ENCODE measurements around the gene RNASE7. TPM values are rescaled to one million over a fixed set of nuclear protein-coding genes. Genes with fewer than 3 reads are reported as not detected.
"Not testable (repeated sequence)": the region's sequence is repeated elsewhere in the genome, so short reads cannot be mapped to it uniquely, and the experiment has no call there.

Gene RNASE7
- not detected for total RNA-seq

GRCh38 chr14:21041676-21042433 lies at the start of gene RNASE7:
RNASE7 (plus strand) TSS chr14:21042362; CDS start chr14:21042993, 631 bp downstream.
- FAIRE-seq: no peak

GRCh38 chr14:20996521-20996920 lies 45.6 kb upstream of the RNASE7 start:
- FAIRE-seq (no peak), DNase-seq (ENCODE audit: low spot score in 2 of 2) (no peak)

More at GRCh38 chr14:21041676-21042433, at the start of gene RNASE7:
- no peak for DNase-seq (ENCODE audit: low spot score in 2 of 2)

- no peak for FAIRE-seq
- no peak for DNase-seq (ENCODE audit: low spot score in 2 of 2)
These were observed 45.0 kb upstream of the RNASE7 start for GRCh38 chr14:20997115-20997514.

- FAIRE-seq (no peak), DNase-seq (ENCODE audit: low spot score in 2 of 2) (no peak)
These were observed 44.6 kb upstream of the RNASE7 start for GRCh38 chr14:20997564-20997963.

GRCh38 chr14:20998139-20998538 lies 44.0 kb upstream of the RNASE7 start:
- FAIRE-seq: no peak
- no peak for DNase-seq (ENCODE audit: low spot score in 2 of 2)

GRCh38 chr14:20998674-20999366 lies 43.3 kb upstream of the RNASE7 start, which contains the start of gene SLC39A2:
SLC39A2 (plus strand) TSS chr14:20999293; CDS start chr14:20999447, 154 bp downstream.
- DNase-seq (ENCODE audit: low spot score in 2 of 2): no peak
- FAIRE-seq: no peak

- FAIRE-seq (no peak), DNase-seq (ENCODE audit: low spot score in 2 of 2) (no peak)
These were observed 42.6 kb upstream of the RNASE7 start for GRCh38 chr14:20999591-20999990.

- DNase-seq (ENCODE audit: low spot score in 2 of 2) (no peak), FAIRE-seq (no peak)
These were observed 40.9 kb upstream of the RNASE7 start for GRCh38 chr14:21001218-21001617.

- DNase-seq (ENCODE audit: low spot score in 2 of 2): no peak
- no peak for FAIRE-seq
These were observed 38.3 kb upstream of the RNASE7 start for GRCh38 chr14:21003788-21004346.

GRCh38 chr14:21009721-21010120 lies 32.4 kb upstream of the RNASE7 start:
- FAIRE-seq; DNase-seq (ENCODE audit: low spot score in 2 of 2): not testable (repeated sequence)

GRCh38 chr14:21011136-21011535 lies 31.0 kb upstream of the RNASE7 start:
- FAIRE-seq: no peak
- DNase-seq (ENCODE audit: low spot score in 2 of 2): no peak

GRCh38 chr14:21014761-21015190 lies 27.4 kb upstream of the RNASE7 start:
- DNase-seq (ENCODE audit: low spot score in 2 of 2): peak; percentile 62 to 71
- peak; percentile 83 for FAIRE-seq

- no peak for DNase-seq (ENCODE audit: low spot score in 2 of 2)
- no peak for FAIRE-seq
These were observed 26.9 kb upstream of the RNASE7 start for GRCh38 chr14:21015312-21015711.

GRCh38 chr14:21016413-21017190 lies 25.6 kb upstream of the RNASE7 start:
- FAIRE-seq (no peak), DNase-seq (ENCODE audit: low spot score in 2 of 2) (no peak)

GRCh38 chr14:21017528-21018245 lies 24.5 kb upstream of the RNASE7 start:
- FAIRE-seq (no peak), DNase-seq (ENCODE audit: low spot score in 2 of 2) (no peak)

GRCh38 chr14:21018286-21018685 lies 23.9 kb upstream of the RNASE7 start:
- FAIRE-seq: no peak
- no peak for DNase-seq (ENCODE audit: low spot score in 2 of 2)

GRCh38 chr14:21018781-21019180 lies 23.4 kb upstream of the RNASE7 start:
- DNase-seq (ENCODE audit: low spot score in 2 of 2) (no peak), FAIRE-seq (no peak)

GRCh38 chr14:21019366-21019765 lies 22.8 kb upstream of the RNASE7 start:
- DNase-seq (ENCODE audit: low spot score in 2 of 2): no peak
- no peak for FAIRE-seq

- no peak for FAIRE-seq
- no peak for DNase-seq (ENCODE audit: low spot score in 2 of 2)
These were observed 21.1 kb upstream of the RNASE7 start for GRCh38 chr14:21020977-21021545.

GRCh38 chr14:21022686-21023085 lies 19.5 kb upstream of the RNASE7 start:
- no peak for DNase-seq (ENCODE audit: low spot score in 2 of 2)
- FAIRE-seq: no peak

All from frontal cortex (tissue), 4 donors.